ENCODE data around the gene DCAF6.

Gene DCAF6

DNA sequence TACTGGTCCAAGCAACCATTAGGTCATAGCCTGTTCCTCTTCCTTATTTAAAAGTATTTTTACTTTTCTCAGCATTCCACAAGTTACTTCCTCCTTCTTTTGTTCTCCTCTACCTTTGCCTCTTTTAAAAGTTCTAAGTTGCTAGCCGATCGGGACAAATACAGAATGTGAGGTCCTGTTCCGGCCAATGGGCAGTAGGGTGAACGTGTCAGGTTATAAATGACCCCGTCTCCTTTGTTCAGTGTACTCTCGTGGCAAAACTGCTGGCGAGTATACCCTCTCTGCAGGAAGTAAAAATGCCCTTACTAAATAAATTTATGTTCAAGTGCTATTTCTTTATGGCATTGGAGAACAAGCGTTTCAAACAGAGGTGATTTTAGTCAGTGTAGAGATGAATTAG lies 25.1 kb upstream of the DCAF6 start:
- Histone ChIP-seq H3K9ac (ENCODE audit: low read length) (no peak overlapping the region), H2AFZ (ENCODE audit: insufficient read depth, low read length, poor library complexity) (no peak overlapping the region), H3K4me1 (ENCODE audit: control insufficient read depth in 1 of 2, insufficient read depth in 2 of 2, low read length in 2 of 2) (peaks cover 3 to 6% of the 10 kb centered on the region in 2 experiments), H3K18ac (ENCODE audit: low read length) (no peak overlapping the region), H4K12ac (ENCODE audit: low read depth, low read length) (no peak overlapping the region), H3K23ac (ENCODE audit: low read length) (no peak overlapping the region), H2BK120ac (ENCODE audit: insufficient read depth, low read length, poor library complexity) (no peak overlapping the region), H3K14ac (ENCODE audit: low read length) (no peak overlapping the region), H2BK12ac (ENCODE audit: low read length) (no peak overlapping the region), H4K8ac (ENCODE audit: low read depth, low read length) (no peak overlapping the region), H4K91ac (ENCODE audit: low read depth, low read length) (no peak overlapping the region), H3K27ac (ENCODE audit: low read depth, low read length) (no peak overlapping the region), H3K4ac (ENCODE audit: low read depth, low read length) (no peak overlapping the region), H3K9me3 (ENCODE audit: insufficient read depth, low read depth, low read length) (peaks cover 2% of the 10 kb centered on the region), H3K79me2 (ENCODE audit: control insufficient read depth, insufficient read depth, low read length, poor library complexity) (peaks cover 3% of the 10 kb centered on the region), H3K4me2 (ENCODE audit: low read length) (no peak overlapping the region), H2AK5ac (ENCODE audit: low read length) (no peak overlapping the region), H2BK5ac (ENCODE audit: low read depth, low read length, poor library complexity) (no peak overlapping the region), H3K79me1 (ENCODE audit: low read length) (no peaks in the 10 kb centered on the region), H3K4me3 (ENCODE audit: low read depth, low read length) (no peak overlapping the region), H3K27me3 (ENCODE audit: insufficient read depth, low read length) (no peaks in the 10 kb centered on the region), H3K36me3 (ENCODE audit: control insufficient read depth in 1 of 2, insufficient read depth in 2 of 2, low read length in 2 of 2) (peaks cover 2% of the 10 kb centered on the region in 2 experiments)
- no peak for DNase-seq
- no CpG with 5 or more reads among the region's 8 CpGs for WGBS (ENCODE audit: extremely low coverage, insufficient coverage, insufficient read length)

DNA sequence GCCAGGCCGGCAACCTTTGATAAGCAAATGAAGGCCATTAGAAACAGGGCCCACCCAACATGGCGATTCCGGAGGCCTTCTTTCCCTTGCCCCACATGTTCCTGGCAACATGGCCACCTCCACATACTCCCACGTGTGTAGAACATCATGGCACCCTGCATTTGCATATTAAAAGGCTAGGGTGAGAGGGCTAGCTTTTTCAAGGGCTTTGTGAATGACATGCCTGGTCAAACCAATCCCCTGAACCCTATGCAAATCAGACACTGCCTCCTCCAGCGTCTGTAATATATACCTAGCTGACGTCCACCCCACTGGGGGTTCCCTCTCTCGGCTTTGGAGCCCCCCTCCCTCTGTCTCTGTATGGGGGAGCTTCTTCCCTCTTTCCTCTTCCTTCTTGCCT lies 24.2 kb upstream of the DCAF6 start:
- H3K79me1 ChIP-seq (ENCODE audit: low read length): no peaks in the 10 kb centered on the region
- H3K27me3 ChIP-seq (ENCODE audit: insufficient read depth, low read length): no peaks in the 10 kb centered on the region
- H3K9ac ChIP-seq (ENCODE audit: low read length): no peak overlapping the region
- peaks cover 2 to 4% of the 10 kb centered on the region in 2 experiments for H3K36me3 ChIP-seq (ENCODE audit: control insufficient read depth in 1 of 2, insufficient read depth in 2 of 2, low read length in 2 of 2)
- no peak overlapping the region for H2AFZ ChIP-seq (ENCODE audit: insufficient read depth, low read length, poor library complexity)
- no peak overlapping the region for H4K91ac ChIP-seq (ENCODE audit: low read depth, low read length)
- H3K4me1 ChIP-seq (ENCODE audit: control insufficient read depth in 1 of 2, insufficient read depth in 2 of 2, low read length in 2 of 2): peaks cover 3 to 6% of the 10 kb centered on the region in 2 experiments
- H3K4ac ChIP-seq (ENCODE audit: low read depth, low read length): no peak overlapping the region
- H4K8ac ChIP-seq (ENCODE audit: low read depth, low read length): no peak overlapping the region
- H3K27ac ChIP-seq (ENCODE audit: low read depth, low read length): no peak overlapping the region
- H4K12ac ChIP-seq (ENCODE audit: low read depth, low read length): no peak overlapping the region
- H3K79me2 ChIP-seq (ENCODE audit: control insufficient read depth, insufficient read depth, low read length, poor library complexity): peaks cover 3% of the 10 kb centered on the region
- no peak for DNase-seq
- no peak overlapping the region for H3K18ac ChIP-seq (ENCODE audit: low read length)
- no peak overlapping the region for H2AK5ac ChIP-seq (ENCODE audit: low read length)
- H2BK120ac ChIP-seq (ENCODE audit: insufficient read depth, low read length, poor library complexity): no peak overlapping the region
- no peak overlapping the region for H2BK12ac ChIP-seq (ENCODE audit: low read length)
- whole genome bisulfite sequencing (ENCODE audit: extremely low coverage, insufficient coverage, insufficient read length): no CpG with 5 or more reads among the region's 7 CpGs
- H3K4me3 ChIP-seq (ENCODE audit: low read depth, low read length): no peak overlapping the region
- no peak overlapping the region for H3K14ac ChIP-seq (ENCODE audit: low read length)
- no peak overlapping the region for H2BK5ac ChIP-seq (ENCODE audit: low read depth, low read length, poor library complexity)
- H3K23ac ChIP-seq (ENCODE audit: low read length): no peak overlapping the region
- H3K4me2 ChIP-seq (ENCODE audit: low read length): no peak overlapping the region
- peaks cover 2% of the 10 kb centered on the region for H3K9me3 ChIP-seq (ENCODE audit: insufficient read depth, low read depth, low read length)

DNA sequence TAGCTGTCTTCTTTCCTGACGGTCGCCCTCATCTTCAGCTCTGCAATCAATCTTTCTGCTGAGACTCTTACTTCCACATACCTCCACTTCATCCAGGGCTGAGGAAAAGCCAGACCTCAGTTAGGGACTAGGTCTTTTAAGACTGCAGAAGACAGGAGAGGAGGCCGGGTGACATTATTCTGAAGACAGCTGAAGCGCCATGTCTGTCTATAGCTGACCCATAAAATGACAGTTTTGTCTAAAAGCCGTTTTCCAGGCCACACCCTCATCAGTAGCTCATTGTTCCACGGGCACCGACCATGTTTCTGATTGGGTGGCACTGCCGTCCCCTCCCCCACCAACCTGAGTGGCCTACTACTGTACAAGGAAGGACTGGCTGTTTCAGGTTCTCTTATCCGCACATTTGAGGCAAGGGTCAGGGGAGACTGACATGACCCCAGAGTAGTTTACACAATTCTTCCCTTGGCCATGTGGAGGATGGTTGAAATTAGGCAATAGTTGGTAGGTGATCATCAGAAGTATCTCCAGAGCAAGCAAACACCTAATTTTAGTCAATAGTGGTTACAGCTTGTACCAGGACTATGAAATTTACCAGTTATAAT lies 22.5 kb upstream of the DCAF6 start, which contains the start of gene ADCY10:
ADCY10 (minus strand) TSS at position 240 of the 602 bp plus-strand sequence. CDS start 8,994 bp downstream, outside the sequence.
- Histone ChIP-seq H3K79me2 (ENCODE audit: control insufficient read depth, insufficient read depth, low read length, poor library complexity) (peaks cover 3% of the 10 kb centered on the region), H3K18ac (ENCODE audit: low read length) (peak within 1 kb of the TSS; percentile 56), H3K79me1 (ENCODE audit: low read length) (no peaks in the 10 kb centered on the region), H2BK120ac (ENCODE audit: insufficient read depth, low read length, poor library complexity) (no peak within 1 kb of the TSS), H4K8ac (ENCODE audit: low read depth, low read length) (peak within 1 kb of the TSS; percentile 7), H4K91ac (ENCODE audit: low read depth, low read length) (no peak within 1 kb of the TSS), H2AFZ (ENCODE audit: insufficient read depth, low read length, poor library complexity) (no peak within 1 kb of the TSS), H3K4me2 (ENCODE audit: low read length) (no peak within 1 kb of the TSS), H2BK5ac (ENCODE audit: low read depth, low read length, poor library complexity) (no peak within 1 kb of the TSS), H2BK12ac (ENCODE audit: low read length) (no peak within 1 kb of the TSS), H3K23ac (ENCODE audit: low read length) (no peak within 1 kb of the TSS), H3K27me3 (ENCODE audit: insufficient read depth, low read length) (no peaks in the 10 kb centered on the region), H3K36me3 (ENCODE audit: control insufficient read depth in 1 of 2, insufficient read depth in 2 of 2, low read length in 2 of 2) (peaks cover 2 to 4% of the 10 kb centered on the region in 2 experiments), H3K14ac (ENCODE audit: low read length) (no peak within 1 kb of the TSS), H3K9me3 (ENCODE audit: insufficient read depth, low read depth, low read length) (peaks cover 2% of the 10 kb centered on the region), H2AK5ac (ENCODE audit: low read length) (no peak within 1 kb of the TSS), H4K12ac (ENCODE audit: low read depth, low read length) (no peak within 1 kb of the TSS), H3K27ac (ENCODE audit: low read depth, low read length) (no peak within 1 kb of the TSS), H3K9ac (ENCODE audit: low read length) (no peak within 1 kb of the TSS), H3K4me3 (ENCODE audit: low read depth, low read length) (no peak within 1 kb of the TSS), H3K4me1 (ENCODE audit: control insufficient read depth in 1 of 2, insufficient read depth in 2 of 2, low read length in 2 of 2) (peaks cover 3 to 6% of the 10 kb centered on the region in 2 experiments), H3K4ac (ENCODE audit: low read depth, low read length) (peak within 1 kb of the TSS; percentile 81)
- no CpG with 5 or more reads among the region's 9 CpGs for WGBS (ENCODE audit: extremely low coverage, insufficient coverage, insufficient read length)
- no peak for DNase-seq

DNA sequence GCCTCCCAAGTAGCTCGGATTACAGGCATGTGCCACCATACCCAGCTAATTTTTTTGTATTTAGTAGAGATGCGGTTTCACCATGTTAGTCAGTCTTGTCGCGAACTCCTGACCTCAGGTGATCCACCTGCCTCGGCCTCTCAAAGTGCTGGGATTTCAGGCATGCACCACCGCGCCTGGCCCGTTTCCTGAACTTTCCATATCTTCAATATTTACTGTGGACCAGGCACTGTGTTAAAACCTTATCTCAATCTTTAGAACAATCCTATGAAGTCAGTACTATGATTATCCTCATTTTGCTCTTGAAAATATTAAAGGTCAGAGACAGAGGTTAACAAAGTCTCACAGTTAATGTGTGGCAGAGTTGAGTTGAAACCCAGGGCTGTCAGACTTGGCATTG lies 20.9 kb upstream of the DCAF6 start:
- no peak overlapping the region for H4K91ac ChIP-seq (ENCODE audit: low read depth, low read length)
- no peak overlapping the region for H2AK5ac ChIP-seq (ENCODE audit: low read length)
- no peak overlapping the region for H3K4me3 ChIP-seq (ENCODE audit: low read depth, low read length)
- H3K9me3 ChIP-seq (ENCODE audit: insufficient read depth, low read depth, low read length): no peaks in the 10 kb centered on the region
- no peak overlapping the region for H3K9ac ChIP-seq (ENCODE audit: low read length)
- no peak for DNase-seq
- no peak overlapping the region for H3K18ac ChIP-seq (ENCODE audit: low read length)
- H2BK5ac ChIP-seq (ENCODE audit: low read depth, low read length, poor library complexity): no peak overlapping the region
- H2BK120ac ChIP-seq (ENCODE audit: insufficient read depth, low read length, poor library complexity): no peak overlapping the region
- no peak overlapping the region for H4K12ac ChIP-seq (ENCODE audit: low read depth, low read length)
- H3K79me2 ChIP-seq (ENCODE audit: control insufficient read depth, insufficient read depth, low read length, poor library complexity): peaks cover 1% of the 10 kb centered on the region
- H3K27me3 ChIP-seq (ENCODE audit: insufficient read depth, low read length): no peaks in the 10 kb centered on the region
- no peak overlapping the region for H2BK12ac ChIP-seq (ENCODE audit: low read length)
- H3K4ac ChIP-seq (ENCODE audit: low read depth, low read length): no peak overlapping the region
- H2AFZ ChIP-seq (ENCODE audit: insufficient read depth, low read length, poor library complexity): no peak overlapping the region
- H3K79me1 ChIP-seq (ENCODE audit: low read length): no peaks in the 10 kb centered on the region
- H3K36me3 ChIP-seq (ENCODE audit: control insufficient read depth in 1 of 2, insufficient read depth in 2 of 2, low read length in 2 of 2): peaks cover 0 to 4% of the 10 kb centered on the region in 2 experiments
- no peak overlapping the region for H3K14ac ChIP-seq (ENCODE audit: low read length)
- H3K23ac ChIP-seq (ENCODE audit: low read length): no peak overlapping the region
- H3K27ac ChIP-seq (ENCODE audit: low read depth, low read length): no peak overlapping the region
- no CpG with 5 or more reads among the region's 8 CpGs for WGBS (ENCODE audit: extremely low coverage, insufficient coverage, insufficient read length)
- no peak overlapping the region for H3K4me2 ChIP-seq (ENCODE audit: low read length)
- H4K8ac ChIP-seq (ENCODE audit: low read depth, low read length): no peak overlapping the region
- peaks cover 3 to 6% of the 10 kb centered on the region in 2 experiments for H3K4me1 ChIP-seq (ENCODE audit: control insufficient read depth in 1 of 2, insufficient read depth in 2 of 2, low read length in 2 of 2)

Measured in trophoblast cell (in vitro differentiated cells and primary cell).